ENCODE measurements around the gene TRABD2B.

GRCh38 chr1:47881505-47882442 is 115.4 kb downstream of the TRABD2B start:
- no peak for TF ChIP-seq POLR2A (IDR thresholded peaks at IDR 0.05)
- TF ChIP-seq, protein P1, sequence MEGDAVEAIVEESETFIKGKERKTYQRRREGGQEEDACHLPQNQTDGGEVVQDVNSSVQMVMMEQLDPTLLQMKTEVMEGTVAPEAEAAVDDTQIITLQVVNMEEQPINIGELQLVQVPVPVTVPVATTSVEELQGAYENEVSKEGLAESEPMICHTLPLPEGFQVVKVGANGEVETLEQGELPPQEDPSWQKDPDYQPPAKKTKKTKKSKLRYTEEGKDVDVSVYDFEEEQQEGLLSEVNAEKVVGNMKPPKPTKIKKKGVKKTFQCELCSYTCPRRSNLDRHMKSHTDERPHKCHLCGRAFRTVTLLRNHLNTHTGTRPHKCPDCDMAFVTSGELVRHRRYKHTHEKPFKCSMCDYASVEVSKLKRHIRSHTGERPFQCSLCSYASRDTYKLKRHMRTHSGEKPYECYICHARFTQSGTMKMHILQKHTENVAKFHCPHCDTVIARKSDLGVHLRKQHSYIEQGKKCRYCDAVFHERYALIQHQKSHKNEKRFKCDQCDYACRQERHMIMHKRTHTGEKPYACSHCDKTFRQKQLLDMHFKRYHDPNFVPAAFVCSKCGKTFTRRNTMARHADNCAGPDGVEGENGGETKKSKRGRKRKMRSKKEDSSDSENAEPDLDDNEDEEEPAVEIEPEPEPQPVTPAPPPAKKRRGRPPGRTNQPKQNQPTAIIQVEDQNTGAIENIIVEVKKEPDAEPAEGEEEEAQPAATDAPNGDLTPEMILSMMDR (IDR thresholded peaks at IDR 0.05), result no peak

Measured in lower leg skin (tissue), 3 donors.